GM18498 (cell line): ENCODE data around the gene PYY.
"Not testable (repeated sequence)": the region's sequence is repeated elsewhere in the genome, so short reads cannot be mapped to it uniquely, and the experiment has no call there.

ENCODE experiments used
- ATAC-seq: cut with Tn5 transposase; IDR thresholded peaks from one replicate; pipeline ENCODE4 v1.9.1; 2021; ENCODE audit warnings: mild to moderate bottlenecking, moderate library complexity; ENCODE audit not compliant: unreplicated experiment

The PYY gene

GRCh38 chr17:43953746-43954145, at the start of gene PYY:
TSS of gene PYY (minus strand) at chr17:43953940. CDS start at chr17:43953483, 457 bp downstream.
- ATAC-seq, result no peak

GRCh38 chr17:44002141-44002848, 48.6 kb upstream of the PYY start:
- no peak for ATAC-seq

DNA sequence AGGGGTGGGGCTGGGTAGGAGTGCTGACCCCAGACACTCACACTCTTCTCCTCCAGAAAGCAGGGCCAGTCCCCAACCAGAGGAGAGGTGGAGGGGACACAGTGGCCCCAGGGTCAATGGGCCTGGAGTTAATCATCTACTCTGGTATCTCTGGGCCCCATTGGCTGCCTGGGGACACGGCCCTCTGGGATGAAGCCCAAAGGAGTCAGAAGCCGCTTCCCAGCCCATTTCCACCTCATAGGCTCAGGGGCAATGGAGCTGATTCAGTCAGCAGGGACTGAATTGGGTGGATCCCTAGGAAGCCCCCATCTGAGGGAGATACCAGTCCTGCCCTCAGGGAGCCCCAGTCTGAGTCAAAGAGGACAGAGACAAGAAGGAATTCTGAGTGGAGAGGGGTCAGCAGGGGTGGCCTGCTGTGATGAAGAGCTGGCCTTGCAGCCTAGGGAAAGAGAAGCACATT, 47.8 kb upstream of the PYY start:
- no peak for ATAC-seq

GRCh38 chr17:44000871-44001460, 47.2 kb upstream of the PYY start:
- no peak for ATAC-seq

DNA sequence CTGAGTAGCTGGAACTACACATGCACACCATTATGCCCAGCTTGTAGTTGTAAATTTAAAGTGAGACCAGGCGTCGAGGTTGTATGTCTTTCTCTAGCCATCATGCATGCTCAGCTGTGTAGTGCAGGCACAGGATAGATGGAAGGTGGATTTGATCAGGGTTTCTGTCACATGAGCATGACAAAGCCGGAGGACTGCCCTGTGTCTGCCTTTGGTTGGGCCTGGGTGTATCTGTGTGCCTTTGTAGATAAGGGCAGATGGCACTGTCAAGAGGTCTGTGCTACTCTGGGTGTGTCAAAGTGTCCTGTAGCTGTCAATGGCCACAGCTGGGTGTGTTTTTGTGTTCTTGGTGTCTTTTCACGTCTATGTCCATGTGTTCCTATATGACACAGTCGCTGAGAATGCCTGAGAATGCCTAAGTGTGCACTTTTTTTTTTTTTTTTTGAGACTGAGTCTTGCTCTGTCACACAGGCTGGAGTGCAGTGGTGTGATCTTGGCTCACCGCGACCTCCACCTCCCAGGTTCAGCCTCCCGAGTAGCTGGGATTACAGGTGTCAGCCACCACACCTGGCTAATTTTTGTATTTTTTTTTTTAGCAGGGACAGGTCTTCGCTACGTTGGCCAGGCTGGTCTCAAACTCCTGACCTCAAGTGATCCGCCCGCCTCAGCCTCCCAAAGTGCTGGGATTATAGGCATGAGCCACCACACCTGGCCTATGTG, 46.6 kb upstream of the PYY start:
- no peak for ATAC-seq

DNA sequence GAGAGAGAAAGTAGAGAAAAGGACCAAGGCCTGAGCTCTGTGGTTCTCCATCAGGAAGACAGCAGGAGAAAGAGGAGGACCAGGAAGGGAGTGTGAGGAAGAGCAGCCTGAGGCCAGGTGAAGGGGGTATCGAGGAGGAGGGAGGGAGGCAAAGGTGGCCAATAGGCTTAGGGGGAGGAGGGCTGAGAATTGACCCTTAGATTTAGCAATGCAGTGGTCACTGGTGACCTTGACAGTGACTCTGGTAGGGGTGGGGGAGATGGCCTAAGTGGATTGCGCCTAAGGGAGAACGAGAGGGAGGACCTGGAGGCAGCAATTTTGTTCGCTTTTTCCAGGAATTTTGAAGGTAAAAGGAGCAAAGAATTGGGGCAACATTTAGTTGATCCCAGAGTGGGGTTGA, 45.3 kb upstream of the PYY start:
- ATAC-seq, result no peak

DNA sequence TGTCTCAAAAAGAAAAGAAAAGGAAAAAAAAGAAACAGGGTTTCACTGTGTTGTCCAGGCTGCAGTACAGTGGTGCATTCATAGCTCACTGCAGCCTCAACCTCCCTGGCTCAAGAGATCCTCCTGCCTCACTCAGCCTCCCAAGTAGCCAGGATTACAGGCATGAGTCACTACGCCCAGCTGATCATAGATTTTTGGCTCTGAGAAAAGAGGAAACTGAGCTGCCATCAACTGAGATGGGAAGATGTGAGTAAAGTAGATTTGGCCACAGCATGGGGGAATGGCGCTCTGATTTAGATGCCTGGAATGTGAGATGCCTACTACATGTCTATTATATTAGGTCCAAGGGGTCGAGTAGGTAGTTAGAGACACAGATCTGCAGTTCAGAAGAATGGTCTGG, 44.8 kb upstream of the PYY start:
- ATAC-seq, result no peak

- ATAC-seq, result not testable (repeated sequence)
Observed at GRCh38 chr17:43997180-43997579, 43.4 kb upstream of the PYY start.

- ATAC-seq, result no peak
Observed at GRCh38 chr17:43995150-43995471, 41.4 kb upstream of the PYY start.

GRCh38 chr17:43994272-43995149, 40.8 kb upstream of the PYY start:
- no peak for ATAC-seq

DNA sequence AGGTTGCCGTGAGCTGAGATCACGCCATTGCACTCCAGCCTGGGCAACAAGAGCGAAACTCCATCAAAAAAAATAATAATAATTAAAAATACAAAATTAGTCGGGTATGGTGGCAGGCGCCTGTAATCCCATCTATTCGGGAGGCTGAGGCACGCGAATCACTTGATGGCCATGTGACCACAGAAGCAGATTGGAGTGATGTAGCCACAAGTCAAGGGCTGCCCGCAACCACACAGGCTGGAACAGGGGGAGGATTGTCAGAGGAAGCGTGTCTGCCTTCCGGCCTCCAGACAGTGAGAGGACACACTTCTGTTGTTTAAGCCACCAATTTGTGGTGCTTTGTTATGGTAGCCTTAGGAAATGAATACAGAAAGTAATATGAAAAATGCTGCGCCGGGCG, 38.9 kb upstream of the PYY start:
- ATAC-seq, result no peak

DNA sequence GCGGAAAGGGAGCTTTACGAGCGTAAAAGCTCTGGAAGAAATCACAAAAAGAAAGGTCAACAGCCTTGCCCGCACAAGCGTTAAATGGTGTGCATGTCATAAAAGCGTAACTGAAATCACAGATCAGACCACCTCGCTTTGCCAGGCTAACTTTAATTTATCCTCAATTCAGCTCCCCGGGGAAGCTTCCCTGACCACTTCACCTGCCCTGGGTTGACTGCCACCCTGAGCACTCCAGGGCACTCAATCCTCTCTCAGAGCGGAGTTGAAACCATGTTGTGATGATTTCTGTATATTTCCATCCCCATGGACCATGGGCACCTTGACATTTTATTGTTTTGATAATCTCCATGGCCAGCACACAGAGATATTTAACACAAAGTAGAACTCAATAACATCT, 34.6 kb upstream of the PYY start:
- ATAC-seq, result no peak

GRCh38 chr17:43987131-43988021, 33.6 kb upstream of the PYY start:
- no peak for ATAC-seq

- ATAC-seq, result no peak
Observed at GRCh38 chr17:43986225-43986981, 32.7 kb upstream of the PYY start.

GRCh38 chr17:43984521-43984920, 30.8 kb upstream of the PYY start:
- no peak for ATAC-seq

DNA sequence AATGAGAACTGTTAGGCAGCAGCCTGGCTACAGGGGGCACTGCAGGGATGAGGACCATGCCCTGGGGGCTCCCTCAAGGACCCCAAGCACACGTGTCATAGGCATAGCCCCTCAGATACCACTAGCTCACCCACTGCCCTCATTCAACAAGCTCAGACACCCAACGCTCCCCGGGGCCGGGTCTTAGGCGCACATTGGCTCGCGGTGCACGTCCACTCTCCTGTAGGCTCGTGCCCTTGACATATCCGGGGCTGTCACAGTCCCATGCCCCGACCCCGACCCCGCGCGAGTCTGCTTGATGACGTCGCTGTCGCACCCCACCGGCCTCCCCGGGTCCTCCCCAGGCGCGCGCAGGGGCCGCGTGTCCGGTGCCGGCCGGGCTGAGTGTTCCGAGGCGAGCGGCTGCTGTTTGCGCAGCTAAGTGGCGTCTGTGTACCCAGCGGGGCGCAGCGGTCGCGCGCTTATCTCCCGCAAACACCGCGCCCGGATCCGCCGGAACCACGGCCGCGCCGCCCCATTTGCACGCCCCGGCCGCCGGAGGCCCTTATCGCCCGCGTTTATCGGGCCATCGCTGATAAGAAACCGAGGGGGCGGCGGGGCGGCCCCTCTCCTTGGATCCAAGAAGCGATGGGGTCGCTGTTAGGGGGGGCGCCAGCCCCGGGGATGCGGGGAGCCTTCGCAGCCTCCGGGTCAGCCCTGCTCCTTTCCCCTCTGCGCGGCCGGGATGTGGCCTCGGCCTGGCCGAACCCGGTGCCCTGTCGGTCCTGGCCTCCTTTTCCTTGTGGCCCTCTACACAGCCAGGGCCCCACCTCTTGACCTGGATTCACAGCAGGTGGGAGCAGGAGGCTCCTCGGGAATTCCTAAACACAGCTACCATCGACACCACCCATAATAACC, 30.0 kb upstream of the PYY start:
- ATAC-seq, result no peak

GRCh38 chr17:43983196-43983514, 29.4 kb upstream of the PYY start:
- no peak for ATAC-seq

- no peak for ATAC-seq
Observed at GRCh38 chr17:43982171-43982570, 28.4 kb upstream of the PYY start.

- no peak for ATAC-seq
Observed at GRCh38 chr17:43979671-43980070, 25.9 kb upstream of the PYY start.
